GM12872 (cell line): ENCODE results near the gene PIP4K2B.

Experiments used
- TF ChIP-seq, protein P1 (sequence below): IDR thresholded peaks from 3 replicates; pipeline ENCODE4 v1.5.1; 2011; ENCODE audit warnings: low read depth, mild to moderate bottlenecking, low read length, moderate library complexity; ENCODE audit not compliant: insufficient read depth

PIP4K2B gene

DNA sequence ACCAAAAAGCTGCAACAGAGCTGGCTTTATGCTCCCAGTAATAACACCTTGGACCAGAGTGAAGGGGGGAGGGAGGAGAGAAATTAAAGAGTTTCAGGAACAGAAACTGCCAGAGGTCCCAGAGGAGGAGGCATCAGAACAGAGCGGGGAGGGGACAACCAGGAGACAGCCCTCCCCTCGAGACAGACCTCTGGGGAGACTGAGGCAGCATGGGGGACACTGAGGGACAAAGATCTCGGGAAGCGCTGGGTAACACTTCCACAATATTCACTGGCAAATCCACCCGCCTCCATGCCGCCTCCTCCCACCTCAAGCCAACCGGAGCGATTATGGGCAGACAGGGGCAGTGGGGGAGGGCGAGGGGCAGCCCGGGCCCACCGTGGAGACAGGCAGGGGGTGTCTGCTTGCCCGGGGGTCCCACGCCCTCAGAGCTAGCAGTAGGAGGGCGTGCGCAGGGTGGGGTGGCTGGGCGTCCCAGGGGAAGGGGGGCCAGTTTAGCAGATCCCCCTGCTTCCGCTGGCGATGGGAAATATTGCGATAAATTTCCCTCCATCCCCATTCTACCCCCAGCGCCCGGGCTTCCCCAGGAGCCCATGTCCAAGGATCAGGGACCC, 52.4 kb downstream of the PIP4K2B start:
- TF ChIP-seq, protein P1, sequence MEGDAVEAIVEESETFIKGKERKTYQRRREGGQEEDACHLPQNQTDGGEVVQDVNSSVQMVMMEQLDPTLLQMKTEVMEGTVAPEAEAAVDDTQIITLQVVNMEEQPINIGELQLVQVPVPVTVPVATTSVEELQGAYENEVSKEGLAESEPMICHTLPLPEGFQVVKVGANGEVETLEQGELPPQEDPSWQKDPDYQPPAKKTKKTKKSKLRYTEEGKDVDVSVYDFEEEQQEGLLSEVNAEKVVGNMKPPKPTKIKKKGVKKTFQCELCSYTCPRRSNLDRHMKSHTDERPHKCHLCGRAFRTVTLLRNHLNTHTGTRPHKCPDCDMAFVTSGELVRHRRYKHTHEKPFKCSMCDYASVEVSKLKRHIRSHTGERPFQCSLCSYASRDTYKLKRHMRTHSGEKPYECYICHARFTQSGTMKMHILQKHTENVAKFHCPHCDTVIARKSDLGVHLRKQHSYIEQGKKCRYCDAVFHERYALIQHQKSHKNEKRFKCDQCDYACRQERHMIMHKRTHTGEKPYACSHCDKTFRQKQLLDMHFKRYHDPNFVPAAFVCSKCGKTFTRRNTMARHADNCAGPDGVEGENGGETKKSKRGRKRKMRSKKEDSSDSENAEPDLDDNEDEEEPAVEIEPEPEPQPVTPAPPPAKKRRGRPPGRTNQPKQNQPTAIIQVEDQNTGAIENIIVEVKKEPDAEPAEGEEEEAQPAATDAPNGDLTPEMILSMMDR, result no peak

DNA sequence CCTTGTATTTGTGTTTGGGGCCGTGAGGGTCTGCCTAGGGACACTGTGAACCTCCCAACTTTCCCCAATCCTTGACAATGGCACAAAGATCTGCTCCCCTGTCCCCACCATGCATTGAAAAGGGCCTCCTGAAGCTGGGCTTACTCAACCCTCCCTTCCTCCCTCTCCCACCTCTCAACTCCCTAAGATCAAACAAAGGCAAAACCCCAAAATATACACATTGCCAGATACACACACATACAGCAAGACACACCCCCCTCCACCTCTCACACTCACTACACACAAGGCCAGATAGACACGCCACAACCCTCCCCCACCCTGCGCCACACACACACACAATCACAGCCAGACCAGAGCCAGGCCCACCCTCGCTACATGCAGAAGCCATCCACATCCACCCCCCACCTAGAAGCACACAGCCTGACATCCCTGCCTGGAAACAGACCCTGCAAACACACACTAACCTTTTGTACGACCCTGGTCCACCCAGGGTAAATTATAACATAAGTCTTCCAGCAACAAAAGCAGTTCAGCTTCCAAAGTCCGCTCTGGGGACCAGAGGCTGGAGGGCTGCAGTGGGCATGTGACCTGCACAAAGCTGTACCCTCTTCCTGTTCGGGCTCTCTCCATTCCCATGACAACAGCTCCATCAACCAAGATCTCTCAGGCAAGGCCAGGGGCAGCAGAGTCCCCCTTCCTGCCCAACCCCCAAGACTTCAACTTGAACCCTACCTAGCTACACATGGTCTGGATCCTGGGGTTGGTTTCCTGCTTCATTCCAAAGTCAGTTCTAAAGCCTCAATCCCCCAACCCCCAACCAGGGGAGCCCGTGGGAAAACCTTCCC, 53.1 kb downstream of the PIP4K2B start:
- TF ChIP-seq, protein P1, result no peak

DNA sequence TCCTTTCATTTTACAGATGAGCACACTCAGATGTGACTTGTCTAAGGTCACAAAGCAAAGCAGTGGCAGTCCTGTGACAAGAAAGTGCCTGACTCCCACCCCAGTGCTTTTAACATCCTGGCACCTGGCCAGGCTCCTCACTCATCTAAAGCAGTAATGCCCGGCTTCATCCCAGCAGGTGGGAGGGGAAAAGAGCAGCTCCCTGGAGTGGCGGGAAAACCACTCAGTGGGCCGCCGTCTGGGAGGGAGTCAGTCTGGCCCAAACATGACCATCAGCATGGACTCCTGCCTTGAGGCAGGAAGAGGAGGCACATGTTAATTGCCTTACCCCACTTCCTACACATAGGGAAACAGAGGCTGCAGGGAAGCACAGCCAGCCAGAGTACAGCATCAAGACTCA, 53.8 kb downstream of the PIP4K2B start:
- TF ChIP-seq, protein P1, result no peak

DNA sequence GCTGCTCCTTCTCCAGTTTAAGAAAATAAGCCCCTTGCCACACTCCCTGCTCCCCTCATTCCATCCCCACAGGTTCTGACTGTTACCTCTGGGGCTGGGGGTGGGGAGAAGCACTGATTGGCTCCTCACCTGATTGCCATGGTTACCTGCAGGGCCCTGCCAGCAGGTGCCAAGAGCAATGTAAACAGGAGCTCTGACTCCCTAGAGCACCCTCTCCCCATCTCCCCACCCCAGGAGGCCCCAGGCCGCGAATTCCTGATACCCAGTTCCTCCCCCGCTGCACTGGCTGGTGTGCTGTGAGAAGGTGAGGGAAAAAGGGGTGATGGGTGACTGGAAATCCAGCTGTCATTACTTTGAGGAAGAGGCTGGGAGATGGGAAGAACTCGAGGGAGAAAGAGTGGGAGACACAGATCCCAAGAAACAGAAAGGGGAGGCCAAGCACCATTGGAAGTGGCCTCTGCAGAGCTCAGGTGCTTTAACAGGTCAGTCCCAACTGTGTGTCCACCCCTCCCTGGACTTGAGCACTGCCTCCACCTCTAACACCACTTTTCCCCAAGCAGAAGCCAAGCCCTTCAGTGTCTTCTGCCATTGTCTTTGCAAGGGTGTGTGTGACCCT, 55.7 kb downstream of the PIP4K2B start:
- TF ChIP-seq, protein P1, result no peak

DNA sequence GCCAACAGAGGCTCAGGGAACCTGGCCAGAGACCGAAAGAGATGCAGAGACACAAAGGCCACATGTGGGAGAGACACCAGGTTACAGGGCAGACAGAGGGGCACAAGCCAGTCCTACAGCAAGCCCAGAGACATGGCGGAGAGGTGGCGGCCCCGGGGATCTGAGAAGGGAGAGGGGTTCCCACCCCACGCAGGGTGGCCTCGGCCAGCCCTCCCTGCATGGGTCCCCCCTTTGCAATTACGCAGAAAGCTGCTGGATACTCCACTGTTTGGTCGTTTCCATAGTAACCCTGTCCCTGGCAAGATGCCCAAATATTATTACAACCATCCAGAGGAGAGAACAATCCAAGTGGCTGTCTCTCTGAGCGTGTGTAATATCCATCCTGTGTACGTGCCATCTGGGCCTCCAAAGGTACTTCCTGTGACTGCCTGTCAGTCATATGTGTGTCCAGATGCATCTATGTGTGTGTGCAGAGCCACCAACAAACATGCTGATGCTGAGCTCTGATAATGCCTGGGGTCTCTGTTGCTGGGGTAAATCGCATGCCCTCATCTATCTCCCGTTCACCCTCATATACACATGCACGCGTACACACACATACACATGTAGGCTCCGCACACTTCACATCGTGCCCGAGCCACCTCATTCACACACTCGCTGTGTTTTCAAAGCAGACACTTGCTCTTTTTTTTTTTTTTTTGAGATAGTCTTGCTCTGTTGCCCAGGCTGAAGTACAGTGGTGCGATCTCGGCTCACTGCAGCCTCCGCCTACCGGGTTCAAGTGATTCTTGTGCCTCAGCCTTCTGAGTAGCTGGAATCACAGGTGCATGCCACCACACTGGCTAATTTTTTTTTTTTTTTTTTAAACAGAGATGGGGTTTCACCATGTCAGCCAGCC, 56.7 kb downstream of the PIP4K2B start:
- TF ChIP-seq, protein P1, result no peak

DNA sequence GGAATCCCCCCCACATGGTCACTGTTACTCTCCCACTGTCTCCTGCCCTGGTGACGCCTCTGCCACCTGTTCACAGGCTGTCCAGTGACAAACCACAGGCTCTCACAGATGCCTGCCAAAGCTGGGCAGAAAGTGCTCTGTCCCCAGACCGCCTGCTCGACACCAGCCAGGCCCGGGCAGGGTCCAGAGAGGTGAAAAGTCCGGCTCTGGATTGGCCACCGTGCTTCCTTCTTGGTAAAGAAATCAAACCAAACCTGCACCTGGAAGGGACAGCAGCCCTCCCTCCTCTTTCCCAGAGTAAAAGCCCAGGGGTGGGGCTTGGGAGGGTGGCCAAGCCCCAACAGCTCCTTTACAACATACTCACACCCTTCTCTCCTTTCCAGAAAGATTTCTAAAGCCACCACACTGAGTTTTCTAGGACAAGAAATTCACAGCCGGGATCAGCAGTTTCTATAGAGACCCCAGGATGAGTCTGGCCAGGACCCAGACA, 57.4 kb downstream of the PIP4K2B start:
- TF ChIP-seq, protein P1, result no peak
